ENCODE results near the gene TRIM44. TPM values are rescaled to one million over a fixed set of nuclear protein-coding genes. Genes with fewer than 3 reads are reported as not detected.

Gene TRIM44
- total RNA-seq, 4 donors from 2014 or later, result 22.3 to 46.7 (median 39.5) TPM

DNA sequence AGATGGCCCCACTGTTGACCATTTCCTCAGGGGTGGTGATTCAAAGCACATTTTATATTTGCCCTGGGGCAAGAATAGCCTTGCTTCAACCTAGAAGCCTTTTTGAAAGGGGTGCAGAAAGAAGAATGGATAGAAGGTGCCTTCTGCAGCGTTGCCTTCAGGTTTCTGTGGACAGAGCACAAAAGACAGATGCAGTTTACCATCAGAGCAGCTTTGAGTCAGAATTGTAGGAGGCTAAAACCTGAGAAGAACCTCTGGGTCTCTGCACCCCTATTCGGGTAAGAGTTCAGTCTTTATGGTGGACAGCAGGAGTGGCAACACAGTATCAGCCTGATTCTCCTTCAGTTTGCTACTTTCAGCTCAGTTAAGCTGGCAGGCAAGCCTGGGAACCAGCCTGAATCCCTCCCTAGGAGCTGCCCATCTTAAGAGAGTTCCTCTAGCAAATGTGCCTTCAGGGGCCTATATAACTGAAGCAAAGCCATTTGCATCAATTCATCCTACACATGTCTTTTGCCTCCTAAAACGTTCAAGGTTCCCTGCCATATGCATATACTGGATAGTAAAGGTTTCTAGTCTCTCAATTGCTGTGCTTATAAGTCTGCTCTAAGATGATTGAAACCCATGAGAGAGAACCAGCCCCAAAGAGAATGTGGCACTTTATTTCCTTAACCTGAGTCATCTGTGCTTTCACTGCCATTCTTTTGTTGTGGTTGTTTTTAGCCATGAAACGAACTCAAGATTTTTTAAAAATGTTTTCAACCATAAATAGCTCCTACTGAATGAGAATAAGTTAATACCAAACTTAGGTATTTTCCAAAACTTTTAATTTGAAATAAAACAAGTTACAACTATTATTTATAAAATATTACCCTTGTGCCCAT, 123.0 kb downstream of the TRIM44 start:
- Histone ChIP-seq H3K4me3 (no peak overlapping the region), H3K27me3 (no peaks in the 10 kb centered on the region), H3K36me3 (no peaks in the 10 kb centered on the region), H3K9me3 (no peaks in the 10 kb centered on the region), H3K4me1 (peaks cover 0 to 53% (median 12%) of the 10 kb centered on the region in 4 donors), H3K27ac (no peak overlapping the region)
- TF ChIP-seq, protein P1, sequence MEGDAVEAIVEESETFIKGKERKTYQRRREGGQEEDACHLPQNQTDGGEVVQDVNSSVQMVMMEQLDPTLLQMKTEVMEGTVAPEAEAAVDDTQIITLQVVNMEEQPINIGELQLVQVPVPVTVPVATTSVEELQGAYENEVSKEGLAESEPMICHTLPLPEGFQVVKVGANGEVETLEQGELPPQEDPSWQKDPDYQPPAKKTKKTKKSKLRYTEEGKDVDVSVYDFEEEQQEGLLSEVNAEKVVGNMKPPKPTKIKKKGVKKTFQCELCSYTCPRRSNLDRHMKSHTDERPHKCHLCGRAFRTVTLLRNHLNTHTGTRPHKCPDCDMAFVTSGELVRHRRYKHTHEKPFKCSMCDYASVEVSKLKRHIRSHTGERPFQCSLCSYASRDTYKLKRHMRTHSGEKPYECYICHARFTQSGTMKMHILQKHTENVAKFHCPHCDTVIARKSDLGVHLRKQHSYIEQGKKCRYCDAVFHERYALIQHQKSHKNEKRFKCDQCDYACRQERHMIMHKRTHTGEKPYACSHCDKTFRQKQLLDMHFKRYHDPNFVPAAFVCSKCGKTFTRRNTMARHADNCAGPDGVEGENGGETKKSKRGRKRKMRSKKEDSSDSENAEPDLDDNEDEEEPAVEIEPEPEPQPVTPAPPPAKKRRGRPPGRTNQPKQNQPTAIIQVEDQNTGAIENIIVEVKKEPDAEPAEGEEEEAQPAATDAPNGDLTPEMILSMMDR (IDR thresholded peaks at IDR 0.05), result no peak
- TF ChIP-seq EP300 (IDR thresholded peaks at IDR 0.05) (no peak), POLR2A (IDR thresholded peaks at IDR 0.05) (no peak)
- 48 to 62% methylated on average over 4 of the region's 4 CpGs for WGBS, 2 donors
- DNase-seq (ENCODE audit: low spot score in 2 of 2), result no peak

- no peak overlapping the region for H3K27ac ChIP-seq
- TF ChIP-seq, protein P1 (IDR thresholded peaks at IDR 0.05), result no peak
- TF ChIP-seq POLR2A (IDR thresholded peaks at IDR 0.05) (no peak), EP300 (IDR thresholded peaks at IDR 0.05) (no peak)
- peaks cover 0 to 48% (median 12%) of the 10 kb centered on the region in 4 donors for H3K4me1 ChIP-seq
Observed at GRCh38 chr11:35786188-35786587, 123.6 kb downstream of the TRIM44 start.

GRCh38 chr11:35787013-35787504, 124.5 kb downstream of the TRIM44 start:
- DNase-seq (ENCODE audit: low spot score in 2 of 2), result no peak
- Histone ChIP-seq H3K27ac (peak overlapping the region in 1 of 4 donors; percentile 58), H3K27me3 (no peaks in the 10 kb centered on the region), H3K36me3 (no peaks in the 10 kb centered on the region), H3K9me3 (no peaks in the 10 kb centered on the region), H3K4me1 (peaks cover 0 to 42% (median 12%) of the 10 kb centered on the region in 4 donors), H3K4me3 (no peak overlapping the region)
- WGBS, 2 donors, result 31 to 37% methylated on average over 7 of the region's 7 CpGs
- no peak for TF ChIP-seq POLR2A (IDR thresholded peaks at IDR 0.05)
- TF ChIP-seq, protein P1 (IDR thresholded peaks at IDR 0.05), result no peak
- no peak for TF ChIP-seq EP300 (IDR thresholded peaks at IDR 0.05)

More at GRCh38 chr11:35786188-35786587, 123.6 kb downstream of the TRIM44 start:
- no peak overlapping the region for H3K4me3 ChIP-seq
- H3K27me3 ChIP-seq, result no peaks in the 10 kb centered on the region
- H3K9me3 ChIP-seq, result no peaks in the 10 kb centered on the region
- no peak for DNase-seq (ENCODE audit: low spot score in 2 of 2)
- H3K36me3 ChIP-seq, result no peaks in the 10 kb centered on the region

DNA sequence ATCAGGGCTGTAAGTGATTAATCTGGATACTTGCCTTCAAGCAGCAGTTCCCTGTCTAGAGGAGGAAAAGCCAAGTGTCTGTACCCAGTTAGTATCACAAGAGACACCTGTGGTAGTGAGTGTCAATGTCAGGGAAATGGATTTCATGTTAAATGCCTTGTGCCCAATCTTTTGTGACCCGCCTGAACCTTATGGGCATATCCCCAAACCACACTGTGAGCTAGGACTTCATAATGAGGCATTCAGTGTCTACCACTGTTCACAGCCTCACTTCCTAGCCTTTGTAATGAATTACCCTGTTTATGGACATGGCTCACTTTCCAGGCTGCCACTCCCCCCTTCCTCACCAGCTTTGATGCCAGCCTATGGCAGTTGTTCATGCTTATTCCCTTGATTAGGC, 125.1 kb downstream of the TRIM44 start:
- no peak overlapping the region for H3K4me3 ChIP-seq
- no peak for DNase-seq (ENCODE audit: low spot score in 2 of 2)
- H3K36me3 ChIP-seq, result no peaks in the 10 kb centered on the region
- TF ChIP-seq, protein P1 (IDR thresholded peaks at IDR 0.05), result no peak
- TF ChIP-seq POLR2A (IDR thresholded peaks at IDR 0.05) (no peak), EP300 (IDR thresholded peaks at IDR 0.05) (no peak)
- H3K9me3 ChIP-seq, result no peaks in the 10 kb centered on the region
- H3K27me3 ChIP-seq, result no peaks in the 10 kb centered on the region
- WGBS, 2 donors, result 62 to 67% methylated on average over 1 of the region's 1 CpG
- peaks cover 0 to 47% (median 12%) of the 10 kb centered on the region in 4 donors for H3K4me1 ChIP-seq
- H3K27ac ChIP-seq, result no peak overlapping the region
